ENCODE data around the gene ELK1. TPM values are rescaled to one million over a fixed set of nuclear protein-coding genes. Genes with fewer than 3 reads are reported as not detected.

The ELK1 gene
- polyA plus RNA-seq, 2 donors = 6.2 to 13.3 TPM

GRCh38 chrX:47632666-47633065 is 17.7 kb downstream of the ELK1 start:
- Histone ChIP-seq H3K4me1 (ENCODE audit: control insufficient read depth in 2 of 2, insufficient read depth in 2 of 2, low read length in 1 of 2) (no peaks in the 10 kb centered on the region), H3K36me3 (ENCODE audit: control insufficient read depth in 2 of 2, insufficient read depth in 2 of 2, low read length in 1 of 2) (peaks cover 0 to 15% of the 10 kb centered on the region in 2 donors), H3K27me3 (ENCODE audit: control insufficient read depth in 1 of 2, insufficient read depth in 2 of 2, low read length in 2 of 2) (no peaks in the 10 kb centered on the region), H3K4me3 (ENCODE audit: low read depth in 1 of 2, low read length in 2 of 2) (no peak overlapping the region), H3K27ac (ENCODE audit: low read depth in 2 of 2, low read length in 1 of 2) (no peak overlapping the region), H3K9me3 (ENCODE audit: control insufficient read depth in 2 of 2, insufficient read depth in 1 of 2, low read depth in 1 of 2, low read length in 1 of 2) (no peaks in the 10 kb centered on the region)
- WGBS, 2 donors = 65 to 67% methylated on average over 4 of the region's 4 CpGs

GRCh38 chrX:47631676-47632075 is 18.7 kb downstream of the ELK1 start:
- WGBS, 2 donors = 85 to 91% methylated on average over 5 of the region's 5 CpGs
- Histone ChIP-seq H3K36me3 (ENCODE audit: control insufficient read depth in 2 of 2, insufficient read depth in 2 of 2, low read length in 1 of 2) (peaks cover 0 to 13% of the 10 kb centered on the region in 2 donors), H3K27me3 (ENCODE audit: control insufficient read depth in 1 of 2, insufficient read depth in 2 of 2, low read length in 2 of 2) (no peaks in the 10 kb centered on the region)

GRCh38 chrX:47629419-47630200 is 20.8 kb downstream of the ELK1 start, which contains the start of gene CFP:
Gene CFP (minus strand): TSS chrX:47629930. CDS start chrX:47629844, 86 bp downstream.
- Histone ChIP-seq H3K27me3 (ENCODE audit: control insufficient read depth in 1 of 2, insufficient read depth in 2 of 2, low read length in 2 of 2) (no peaks in the 10 kb centered on the region), H3K27ac (ENCODE audit: low read depth in 2 of 2, low read length in 1 of 2) (no peak within 1 kb of the TSS), H3K36me3 (ENCODE audit: control insufficient read depth in 2 of 2, insufficient read depth in 2 of 2, low read length in 1 of 2) (peaks cover 0 to 5% of the 10 kb centered on the region in 2 donors), H3K4me3 (ENCODE audit: low read depth in 1 of 2, low read length in 2 of 2) (no peak within 1 kb of the TSS), H3K9me3 (ENCODE audit: control insufficient read depth in 2 of 2, insufficient read depth in 1 of 2, low read depth in 1 of 2, low read length in 1 of 2) (no peaks in the 10 kb centered on the region), H3K4me1 (ENCODE audit: control insufficient read depth in 2 of 2, insufficient read depth in 2 of 2, low read length in 1 of 2) (no peaks in the 10 kb centered on the region)
- 51 to 60% methylated on average over 14 of the region's 14 CpGs for WGBS, 2 donors

More at GRCh38 chrX:47631676-47632075, 18.7 kb downstream of the ELK1 start:
- no peak overlapping the region for H3K27ac ChIP-seq (ENCODE audit: low read depth in 2 of 2, low read length in 1 of 2)
- no peak overlapping the region for H3K4me3 ChIP-seq (ENCODE audit: low read depth in 1 of 2, low read length in 2 of 2)
- H3K9me3 ChIP-seq (ENCODE audit: control insufficient read depth in 2 of 2, insufficient read depth in 1 of 2, low read depth in 1 of 2, low read length in 1 of 2) = no peaks in the 10 kb centered on the region
- no peaks in the 10 kb centered on the region for H3K4me1 ChIP-seq (ENCODE audit: control insufficient read depth in 2 of 2, insufficient read depth in 2 of 2, low read length in 1 of 2)

- WGBS, 2 donors = 60 to 100% methylated on average over 1 of the region's 1 CpG
- Histone ChIP-seq H3K4me3 (ENCODE audit: low read depth in 1 of 2, low read length in 2 of 2) (no peak overlapping the region), H3K9me3 (ENCODE audit: control insufficient read depth in 2 of 2, insufficient read depth in 1 of 2, low read depth in 1 of 2, low read length in 1 of 2) (no peaks in the 10 kb centered on the region), H3K27me3 (ENCODE audit: control insufficient read depth in 1 of 2, insufficient read depth in 2 of 2, low read length in 2 of 2) (no peaks in the 10 kb centered on the region), H3K36me3 (ENCODE audit: control insufficient read depth in 2 of 2, insufficient read depth in 2 of 2, low read length in 1 of 2) (no peaks in the 10 kb centered on the region), H3K27ac (ENCODE audit: low read depth in 2 of 2, low read length in 1 of 2) (no peak overlapping the region), H3K4me1 (ENCODE audit: control insufficient read depth in 2 of 2, insufficient read depth in 2 of 2, low read length in 1 of 2) (no peaks in the 10 kb centered on the region)
These were observed 21.4 kb downstream of the ELK1 start for GRCh38 chrX:47628982-47629381.

- no peaks in the 10 kb centered on the region for H3K27me3 ChIP-seq (ENCODE audit: control insufficient read depth in 1 of 2, insufficient read depth in 2 of 2, low read length in 2 of 2)
- 81 to 89% methylated on average over 2 of the region's 2 CpGs for WGBS, 2 donors
- no peak overlapping the region for H3K27ac ChIP-seq (ENCODE audit: low read depth in 2 of 2, low read length in 1 of 2)
- H3K4me3 ChIP-seq (ENCODE audit: low read depth in 1 of 2, low read length in 2 of 2) = no peak overlapping the region
- H3K4me1 ChIP-seq (ENCODE audit: control insufficient read depth in 2 of 2, insufficient read depth in 2 of 2, low read length in 1 of 2) = no peaks in the 10 kb centered on the region
- H3K36me3 ChIP-seq (ENCODE audit: control insufficient read depth in 2 of 2, insufficient read depth in 2 of 2, low read length in 1 of 2) = no peaks in the 10 kb centered on the region
- no peaks in the 10 kb centered on the region for H3K9me3 ChIP-seq (ENCODE audit: control insufficient read depth in 2 of 2, insufficient read depth in 1 of 2, low read depth in 1 of 2, low read length in 1 of 2)
These were observed 25.0 kb downstream of the ELK1 start for GRCh38 chrX:47625365-47625764.

- no peak overlapping the region for H3K4me3 ChIP-seq (ENCODE audit: low read depth in 1 of 2, low read length in 2 of 2)
- 5 to 22% methylated on average over 35 of the region's 35 CpGs for WGBS, 2 donors
- H3K27ac ChIP-seq (ENCODE audit: low read depth in 2 of 2, low read length in 1 of 2) = no peak overlapping the region
- H3K4me1 ChIP-seq (ENCODE audit: control insufficient read depth in 2 of 2, insufficient read depth in 2 of 2, low read length in 1 of 2) = peaks cover 0 to 3% of the 10 kb centered on the region in 2 donors
- H3K27me3 ChIP-seq (ENCODE audit: control insufficient read depth in 1 of 2, insufficient read depth in 2 of 2, low read length in 2 of 2) = no peaks in the 10 kb centered on the region
- no peaks in the 10 kb centered on the region for H3K36me3 ChIP-seq (ENCODE audit: control insufficient read depth in 2 of 2, insufficient read depth in 2 of 2, low read length in 1 of 2)
- H3K9me3 ChIP-seq (ENCODE audit: control insufficient read depth in 2 of 2, insufficient read depth in 1 of 2, low read depth in 1 of 2, low read length in 1 of 2) = no peaks in the 10 kb centered on the region
These were observed 26.8 kb downstream of the ELK1 start for GRCh38 chrX:47623540-47624027.

GRCh38 chrX:47621851-47622250 is 28.5 kb downstream of the ELK1 start:
- H3K9me3 ChIP-seq (ENCODE audit: control insufficient read depth in 2 of 2, insufficient read depth in 1 of 2, low read depth in 1 of 2, low read length in 1 of 2) = no peaks in the 10 kb centered on the region
- WGBS, 2 donors = 75 to 83% methylated on average over 6 of the region's 6 CpGs
- no peaks in the 10 kb centered on the region for H3K27me3 ChIP-seq (ENCODE audit: control insufficient read depth in 1 of 2, insufficient read depth in 2 of 2, low read length in 2 of 2)
- peaks cover 0 to 3% of the 10 kb centered on the region in 2 donors for H3K4me1 ChIP-seq (ENCODE audit: control insufficient read depth in 2 of 2, insufficient read depth in 2 of 2, low read length in 1 of 2)
- no peak overlapping the region for H3K27ac ChIP-seq (ENCODE audit: low read depth in 2 of 2, low read length in 1 of 2)
- no peaks in the 10 kb centered on the region for H3K36me3 ChIP-seq (ENCODE audit: control insufficient read depth in 2 of 2, insufficient read depth in 2 of 2, low read length in 1 of 2)
- H3K4me3 ChIP-seq (ENCODE audit: low read depth in 1 of 2, low read length in 2 of 2) = no peak overlapping the region

GRCh38 chrX:47620303-47620685 is 30.1 kb downstream of the ELK1 start:
- H3K4me1 ChIP-seq (ENCODE audit: control insufficient read depth in 2 of 2, insufficient read depth in 2 of 2, low read length in 1 of 2) = peaks cover 0 to 3% of the 10 kb centered on the region in 2 donors
- no peaks in the 10 kb centered on the region for H3K36me3 ChIP-seq (ENCODE audit: control insufficient read depth in 2 of 2, insufficient read depth in 2 of 2, low read length in 1 of 2)
- no peaks in the 10 kb centered on the region for H3K27me3 ChIP-seq (ENCODE audit: control insufficient read depth in 1 of 2, insufficient read depth in 2 of 2, low read length in 2 of 2)
- H3K4me3 ChIP-seq (ENCODE audit: low read depth in 1 of 2, low read length in 2 of 2) = no peak overlapping the region
- 49 to 59% methylated on average over 9 of the region's 9 CpGs for WGBS, 2 donors
- no peak overlapping the region for H3K27ac ChIP-seq (ENCODE audit: low read depth in 2 of 2, low read length in 1 of 2)
- H3K9me3 ChIP-seq (ENCODE audit: control insufficient read depth in 2 of 2, insufficient read depth in 1 of 2, low read depth in 1 of 2, low read length in 1 of 2) = no peaks in the 10 kb centered on the region

- H3K27ac ChIP-seq (ENCODE audit: low read depth in 2 of 2, low read length in 1 of 2) = no peak within 1 kb of the TSS
- 3 to 44% methylated on average over 73 to 88 of the region's 88 CpGs for WGBS, 2 donors
- H3K36me3 ChIP-seq (ENCODE audit: control insufficient read depth in 2 of 2, insufficient read depth in 2 of 2, low read length in 1 of 2) = no peaks in the 10 kb centered on the region
- no peaks in the 10 kb centered on the region for H3K9me3 ChIP-seq (ENCODE audit: control insufficient read depth in 2 of 2, insufficient read depth in 1 of 2, low read depth in 1 of 2, low read length in 1 of 2)
- H3K27me3 ChIP-seq (ENCODE audit: control insufficient read depth in 1 of 2, insufficient read depth in 2 of 2, low read length in 2 of 2) = no peaks in the 10 kb centered on the region
- H3K4me1 ChIP-seq (ENCODE audit: control insufficient read depth in 2 of 2, insufficient read depth in 2 of 2, low read length in 1 of 2) = peaks cover 0 to 3% of the 10 kb centered on the region in 2 donors
- no peak within 1 kb of the TSS for H3K4me3 ChIP-seq (ENCODE audit: low read depth in 1 of 2, low read length in 2 of 2)
These were observed 30.7 kb downstream of the ELK1 start, which contains the start of gene SYN1 for GRCh38 chrX:47619486-47620302. Gene SYN1 (minus strand): TSS chrX:47619857. CDS start chrX:47619728, 129 bp downstream.
